HG03139 (cell line): Measurements from ENCODE around the gene VTI1A.
"Not testable (repeated sequence)": the region's sequence is repeated elsewhere in the genome, so short reads cannot be mapped to it uniquely, and the experiment has no call there.

Experiments
- ATAC-seq: cut with Tn5 transposase; IDR thresholded peaks from one replicate; pipeline ENCODE4 v1.9.1; 2021; ENCODE audit not compliant: unreplicated experiment

Gene VTI1A

DNA sequence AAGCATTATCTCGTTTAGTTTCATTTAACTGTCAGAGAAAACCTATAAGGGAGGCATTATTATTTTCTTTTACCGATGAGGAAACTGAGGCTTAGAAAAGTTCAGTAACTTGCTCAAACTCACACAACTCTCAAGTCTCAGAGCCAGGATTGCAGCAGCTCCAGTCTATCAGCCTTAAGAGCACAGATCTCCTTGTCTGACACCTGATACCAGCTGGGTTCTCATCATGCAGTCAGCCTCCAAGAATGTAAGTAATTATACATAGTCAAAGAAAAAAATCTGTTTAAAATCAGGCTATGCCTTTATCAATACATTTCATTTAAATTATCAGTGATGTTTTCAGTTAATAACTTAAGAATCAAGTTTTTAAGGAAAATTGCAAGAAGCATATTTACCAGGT, 266.4 kb downstream of the VTI1A start:
- no peak for ATAC-seq

DNA sequence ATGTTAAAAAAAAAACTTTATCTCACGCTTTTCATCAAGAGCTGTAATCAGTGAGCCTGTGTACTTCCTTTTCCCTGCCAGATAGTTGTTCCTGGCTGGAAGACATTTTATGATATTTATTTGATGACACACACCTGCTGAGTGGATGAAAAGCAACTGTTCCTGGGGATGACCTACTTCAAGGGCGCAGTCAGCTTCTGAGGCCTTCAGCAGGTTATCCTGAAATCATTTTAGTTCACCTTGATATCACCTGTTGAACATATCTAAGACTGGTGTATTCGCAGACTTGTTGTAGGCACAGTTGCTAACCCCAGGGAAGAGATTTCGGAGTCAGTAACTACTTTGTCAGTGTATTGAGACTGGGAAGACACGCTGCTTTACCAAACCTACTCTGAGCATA, 268.6 kb downstream of the VTI1A start:
- no peak for ATAC-seq

DNA sequence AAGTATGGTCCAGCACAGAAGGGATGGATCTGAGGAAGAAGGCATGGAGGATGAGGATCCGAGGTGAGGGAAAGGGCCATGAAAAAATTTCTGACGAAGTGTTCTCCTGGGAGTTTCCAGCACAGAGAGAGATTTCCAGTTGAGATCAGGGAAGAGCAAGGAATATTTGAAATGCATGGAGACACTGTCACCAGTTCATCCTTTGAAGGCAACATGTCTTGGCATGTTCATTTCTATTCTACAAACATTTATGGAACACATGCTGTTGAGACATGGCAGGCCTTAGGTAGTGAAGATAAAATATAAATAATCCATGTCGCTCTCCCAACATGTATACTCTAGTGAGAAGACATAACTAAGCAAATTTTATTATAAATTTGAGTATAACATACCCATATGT, 269.1 kb downstream of the VTI1A start:
- no peak for ATAC-seq

DNA sequence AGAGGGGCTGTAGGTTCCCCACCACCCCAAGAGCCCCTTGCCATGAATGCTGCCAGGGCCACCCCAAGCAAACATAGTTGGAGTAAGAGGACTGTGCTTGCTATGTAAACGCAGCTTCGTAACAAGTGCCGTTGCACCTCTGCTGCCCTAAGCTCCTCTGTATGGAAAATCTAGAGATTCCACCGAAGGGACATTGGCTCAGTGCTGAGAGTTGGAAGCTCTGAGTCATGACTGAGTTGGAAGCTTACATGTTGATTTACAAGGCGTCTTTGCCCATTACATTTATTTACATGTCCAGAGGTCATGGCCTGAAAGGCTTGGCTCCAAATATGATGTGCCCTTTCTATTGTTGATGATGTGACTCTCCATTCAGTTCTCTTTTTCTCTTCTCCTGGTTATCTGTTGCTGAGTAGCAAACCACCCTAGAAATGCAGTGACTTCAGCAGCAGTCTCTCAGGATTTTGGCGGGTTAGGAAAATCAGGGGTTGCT, 270.0 kb downstream of the VTI1A start:
- no peak for ATAC-seq

DNA sequence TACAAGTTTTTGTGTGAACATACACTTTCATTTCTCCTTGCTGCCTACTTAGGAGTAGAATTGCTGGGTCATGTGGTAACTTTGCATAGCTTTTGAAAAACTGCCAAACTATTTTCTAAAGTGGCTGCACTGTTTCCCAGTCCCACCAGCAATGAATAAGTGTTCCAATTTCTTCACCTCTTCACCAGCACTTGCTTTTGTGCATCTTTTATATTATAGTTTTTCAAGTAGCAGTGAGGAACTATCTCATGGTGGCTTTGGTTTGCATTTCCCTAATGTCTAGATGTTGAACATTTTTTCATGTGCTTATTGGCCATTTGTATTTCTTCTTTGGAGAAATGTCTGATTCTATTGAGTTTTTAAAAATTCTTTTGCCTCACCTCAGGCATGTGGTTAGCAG, 273.2 kb downstream of the VTI1A start:
- no peak for ATAC-seq

DNA sequence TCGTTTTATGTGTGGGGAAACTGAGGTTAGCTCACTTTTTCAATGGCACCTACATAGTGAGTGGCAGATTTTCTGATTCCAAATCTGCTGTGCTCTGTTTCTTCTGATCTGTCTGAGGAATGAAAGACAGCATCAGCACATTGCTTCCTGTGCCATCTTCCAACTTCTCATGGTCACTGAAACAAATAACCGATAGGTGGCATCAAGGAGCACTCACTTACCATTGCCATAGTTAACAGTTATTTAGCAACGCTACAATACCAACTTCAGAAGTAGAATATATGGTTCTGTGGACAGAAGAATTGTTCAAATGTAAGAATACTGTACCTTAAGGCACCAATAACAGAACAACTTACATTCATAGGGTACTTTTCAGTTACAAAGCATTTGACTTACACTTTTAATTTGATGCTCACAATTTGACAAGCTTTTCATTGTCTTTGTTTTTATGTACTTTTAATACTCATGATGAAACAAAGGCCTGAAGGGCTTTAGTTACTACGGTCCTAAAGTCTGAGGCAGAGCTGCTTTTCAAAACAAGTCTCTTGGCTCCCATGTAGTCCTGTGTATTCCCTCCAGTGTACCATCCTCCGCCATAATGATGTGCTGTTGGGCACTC, 274.2 kb downstream of the VTI1A start:
- no peak for ATAC-seq

DNA sequence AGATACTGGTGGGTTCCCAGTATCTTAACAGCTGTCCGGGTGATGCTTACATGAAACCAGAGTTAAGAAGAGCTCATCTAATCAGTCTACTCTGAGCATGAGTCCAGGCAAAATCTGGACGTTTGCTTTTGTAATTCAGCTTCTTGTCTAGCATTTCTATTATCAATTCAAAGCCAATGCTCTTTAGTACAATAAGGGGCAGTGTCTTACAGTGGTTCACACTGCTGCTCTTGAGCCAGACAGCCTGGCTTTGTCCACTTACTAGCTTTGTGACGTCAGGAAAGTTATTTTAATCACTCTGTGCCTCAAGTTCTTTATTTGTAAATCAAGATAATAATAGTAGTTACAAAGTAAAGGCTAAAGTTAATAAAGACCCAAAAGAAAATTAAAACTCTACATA, 275.7 kb downstream of the VTI1A start:
- no peak for ATAC-seq

DNA sequence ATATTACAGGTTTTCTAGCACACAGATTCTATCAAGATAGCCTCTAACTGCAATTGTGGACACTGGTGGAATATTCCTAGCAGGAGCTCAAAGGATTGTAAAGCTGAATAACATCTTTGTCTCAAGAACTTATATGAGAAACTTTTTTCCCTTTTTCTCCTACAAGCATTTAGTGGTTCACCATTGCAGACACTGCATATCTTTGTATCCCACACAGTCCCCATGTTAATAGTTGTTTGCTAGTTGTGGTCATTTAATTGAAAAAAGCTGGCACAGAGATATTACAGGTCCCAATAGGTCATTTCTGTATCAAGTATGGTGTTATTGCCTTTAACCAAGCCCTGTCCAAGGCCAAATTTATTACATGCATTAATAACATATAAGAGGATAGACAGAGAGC, 276.9 kb downstream of the VTI1A start:
- ATAC-seq: no peak

DNA sequence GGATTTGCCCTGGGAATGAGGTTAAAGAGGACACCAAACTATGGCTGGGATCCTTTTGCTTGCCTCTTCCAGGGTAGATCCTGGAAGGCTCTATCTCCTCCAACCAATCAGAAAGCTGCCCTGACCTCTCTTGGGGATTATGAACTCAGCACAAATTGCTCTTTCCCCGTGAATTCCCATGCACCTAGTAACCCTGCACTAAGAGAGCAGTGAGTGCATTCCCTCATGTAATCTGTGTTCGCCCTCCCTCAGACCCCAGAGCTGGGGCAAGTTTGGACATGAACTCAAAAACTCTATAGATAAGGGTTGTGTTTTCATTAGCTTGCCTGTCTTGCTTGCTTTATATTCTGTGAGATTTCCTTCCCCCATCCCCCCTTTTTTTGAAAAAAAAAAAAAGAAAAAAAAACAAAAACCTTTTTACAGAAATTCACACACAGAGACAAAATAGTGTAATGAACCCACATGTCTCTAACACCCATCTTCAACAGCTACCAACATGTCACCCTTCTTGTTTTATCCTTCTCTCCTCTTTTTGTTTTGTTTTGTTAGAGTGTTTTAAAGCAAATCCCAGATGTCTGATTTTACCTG, 277.5 kb downstream of the VTI1A start:
- ATAC-seq: no peak

DNA sequence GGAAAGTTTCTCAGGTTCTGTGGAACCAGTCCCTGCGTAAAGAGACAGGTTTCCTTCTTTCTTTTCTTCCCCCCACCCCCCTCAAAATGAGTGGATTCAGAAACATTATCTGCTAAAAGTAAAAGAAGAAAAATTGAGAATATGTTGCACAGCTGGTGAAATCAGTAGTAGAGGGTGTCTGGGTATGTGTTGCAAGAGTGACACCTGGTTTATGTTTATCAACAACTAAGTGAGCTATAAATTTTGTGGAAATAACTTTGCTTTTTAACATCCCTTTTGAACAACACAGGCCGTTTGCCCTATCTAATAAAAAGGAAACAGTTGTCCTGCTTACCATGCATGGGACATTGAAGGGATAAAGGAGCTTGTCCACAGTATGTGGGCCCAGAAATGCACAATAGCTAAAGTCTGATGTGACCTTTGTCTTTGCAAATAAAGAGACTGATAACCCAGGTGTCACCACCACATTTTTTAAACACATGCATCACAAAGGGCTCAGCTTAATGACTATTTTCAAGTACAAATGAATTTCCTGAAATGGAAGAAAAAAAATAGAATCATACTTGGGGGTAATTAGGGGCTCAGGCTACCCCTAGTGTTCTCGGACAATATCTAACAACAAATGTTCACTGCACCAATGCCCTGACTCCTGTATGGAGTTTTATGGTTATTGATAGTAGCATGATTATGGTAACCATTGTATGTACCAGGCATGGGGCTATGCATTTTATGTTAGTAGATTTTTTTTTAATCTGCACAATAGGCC, 281.3 kb downstream of the VTI1A start:
- ATAC-seq: no peak

DNA sequence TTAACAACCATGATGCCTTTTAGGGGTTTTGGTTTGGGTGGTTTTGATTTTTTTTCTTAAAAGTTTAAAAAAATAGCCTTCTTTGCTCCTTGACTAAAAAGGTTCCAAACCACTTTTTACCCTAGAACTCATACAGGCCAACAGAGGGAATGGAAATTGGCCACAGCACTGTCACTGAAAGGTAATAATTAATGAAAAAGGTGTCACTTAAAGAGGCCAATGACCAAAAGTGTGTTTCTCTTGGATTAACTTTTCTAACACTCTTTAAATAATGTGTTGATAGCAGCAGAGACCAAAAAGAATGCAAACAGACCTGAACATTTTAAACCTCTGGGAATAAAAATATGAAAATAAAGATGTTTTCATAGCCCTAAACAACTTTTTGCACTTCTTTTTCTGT, 282.0 kb downstream of the VTI1A start:
- ATAC-seq: no peak

DNA sequence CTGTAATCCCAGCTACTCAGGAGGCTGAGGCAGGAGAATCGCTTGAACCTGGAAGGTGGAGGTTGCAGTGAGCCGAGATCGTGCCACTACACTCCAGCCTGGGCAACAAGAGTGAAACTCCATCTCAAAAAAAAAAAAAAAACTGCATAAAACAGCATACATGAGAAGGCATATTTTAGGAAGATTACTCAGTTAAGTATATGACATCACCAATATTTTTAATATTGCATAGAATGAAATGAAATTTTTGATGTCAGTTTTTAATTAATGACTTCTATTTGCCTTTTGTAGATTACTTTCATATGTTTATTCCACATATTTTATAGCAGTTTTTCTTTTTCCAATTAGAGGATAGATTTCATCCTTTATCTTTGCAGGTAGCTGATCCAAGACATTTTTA, 284.4 kb downstream of the VTI1A start:
- not testable (repeated sequence) for ATAC-seq

DNA sequence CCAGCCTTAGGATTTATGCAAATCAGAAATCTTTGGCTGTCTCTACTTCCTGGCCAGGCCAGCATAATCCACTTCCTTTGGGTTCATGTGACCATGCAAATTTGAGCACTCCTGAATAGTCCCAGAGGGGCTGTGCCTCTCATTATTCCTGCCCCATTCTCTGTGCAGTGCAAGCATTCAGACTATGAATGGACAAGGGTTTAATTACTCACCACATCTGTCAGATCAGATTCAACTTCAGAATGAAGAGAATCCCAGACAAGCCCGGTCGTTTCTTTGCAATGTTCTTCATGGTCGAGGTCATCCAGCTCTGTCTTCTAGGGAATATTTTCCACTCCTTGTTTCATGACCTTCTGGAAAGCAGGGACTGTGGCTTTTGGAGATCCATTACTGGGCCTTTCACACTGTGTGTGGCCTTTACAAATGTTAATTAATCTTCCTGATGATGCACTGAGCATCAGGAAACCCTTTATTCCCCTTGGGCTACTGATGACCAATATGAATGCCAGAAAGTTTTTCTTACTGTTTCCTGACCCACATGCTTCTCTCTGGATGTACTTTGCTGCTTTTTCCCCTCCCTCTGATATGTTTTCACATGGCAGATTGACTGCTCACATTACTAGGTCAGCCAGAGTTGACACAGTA, 285.4 kb downstream of the VTI1A start:
- peak; percentile 52 for ATAC-seq

DNA sequence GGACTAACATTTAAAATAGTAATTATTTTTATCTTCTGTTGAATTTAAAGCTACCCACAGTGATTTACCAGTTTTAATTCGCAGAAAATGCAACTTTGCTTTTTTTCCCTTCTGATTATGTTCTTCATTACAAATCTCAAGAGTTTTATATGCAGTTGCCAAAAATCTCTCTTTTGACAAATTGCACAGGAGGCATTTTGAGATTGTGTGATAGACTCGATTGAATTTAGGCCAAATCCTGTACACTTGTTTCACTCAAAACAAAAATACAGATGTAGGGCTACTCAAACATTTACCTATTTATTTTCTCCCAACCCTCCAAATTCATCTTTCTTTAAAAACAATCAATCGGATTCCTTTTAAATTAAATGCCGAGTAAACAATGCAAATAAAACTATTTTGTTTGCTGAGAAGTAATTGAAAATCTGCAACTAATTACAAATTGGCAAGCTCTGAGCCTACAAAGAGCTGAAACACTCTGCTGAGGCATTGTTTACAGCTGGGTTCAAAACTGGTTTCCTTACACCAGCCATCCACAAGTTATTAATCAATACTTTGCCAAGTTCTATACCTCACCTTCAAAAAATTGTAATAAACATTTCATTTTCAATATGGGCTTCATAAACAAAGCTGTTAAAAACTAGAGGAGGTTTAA, 288.2 kb downstream of the VTI1A start:
- ATAC-seq: no peak

DNA sequence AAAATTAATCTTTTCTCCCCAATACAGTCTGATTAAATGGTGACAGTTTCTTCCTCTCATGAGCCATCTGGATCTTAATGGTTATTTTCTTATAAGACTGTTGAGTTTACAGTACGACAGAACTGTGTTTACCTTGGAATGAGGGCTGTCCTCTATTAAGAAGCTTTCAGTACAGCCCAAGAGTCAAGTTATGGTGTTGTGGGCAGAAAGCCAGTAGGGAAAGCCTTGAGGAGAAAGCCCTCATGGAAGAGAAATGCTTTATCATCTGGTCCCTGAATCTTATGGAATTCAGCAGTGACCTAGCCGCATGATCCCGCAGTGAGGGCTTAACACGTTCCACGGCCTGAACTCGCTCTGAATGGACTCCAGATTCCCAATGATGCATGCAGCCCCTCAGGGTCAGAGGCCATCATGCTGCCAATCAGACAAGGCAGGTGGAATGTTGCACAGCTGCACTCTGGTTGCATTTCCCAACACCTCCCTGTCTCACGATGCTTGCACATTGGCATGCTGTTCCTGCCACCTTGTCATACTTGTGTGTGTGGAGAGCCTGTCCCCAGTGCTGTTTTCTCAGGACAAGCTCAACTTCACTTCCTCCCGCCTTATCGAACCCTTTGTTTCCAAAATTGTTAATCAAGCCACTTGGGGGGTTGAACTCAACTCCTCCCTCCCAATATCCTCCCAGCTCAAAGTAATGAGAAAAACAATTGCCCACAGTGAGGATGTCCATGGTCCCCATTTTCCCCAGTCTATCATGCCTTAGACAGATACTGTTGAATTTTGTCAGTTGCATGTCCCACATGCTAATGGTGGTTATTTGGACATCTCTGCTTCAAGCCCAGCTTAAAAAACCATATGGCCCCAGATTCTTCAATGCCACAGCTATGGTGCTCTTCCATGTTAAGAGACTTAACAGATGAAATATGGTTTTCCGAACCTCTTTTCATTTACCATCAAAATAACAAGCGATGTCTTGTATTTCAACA, 291.9 kb downstream of the VTI1A start:
- no peak for ATAC-seq

DNA sequence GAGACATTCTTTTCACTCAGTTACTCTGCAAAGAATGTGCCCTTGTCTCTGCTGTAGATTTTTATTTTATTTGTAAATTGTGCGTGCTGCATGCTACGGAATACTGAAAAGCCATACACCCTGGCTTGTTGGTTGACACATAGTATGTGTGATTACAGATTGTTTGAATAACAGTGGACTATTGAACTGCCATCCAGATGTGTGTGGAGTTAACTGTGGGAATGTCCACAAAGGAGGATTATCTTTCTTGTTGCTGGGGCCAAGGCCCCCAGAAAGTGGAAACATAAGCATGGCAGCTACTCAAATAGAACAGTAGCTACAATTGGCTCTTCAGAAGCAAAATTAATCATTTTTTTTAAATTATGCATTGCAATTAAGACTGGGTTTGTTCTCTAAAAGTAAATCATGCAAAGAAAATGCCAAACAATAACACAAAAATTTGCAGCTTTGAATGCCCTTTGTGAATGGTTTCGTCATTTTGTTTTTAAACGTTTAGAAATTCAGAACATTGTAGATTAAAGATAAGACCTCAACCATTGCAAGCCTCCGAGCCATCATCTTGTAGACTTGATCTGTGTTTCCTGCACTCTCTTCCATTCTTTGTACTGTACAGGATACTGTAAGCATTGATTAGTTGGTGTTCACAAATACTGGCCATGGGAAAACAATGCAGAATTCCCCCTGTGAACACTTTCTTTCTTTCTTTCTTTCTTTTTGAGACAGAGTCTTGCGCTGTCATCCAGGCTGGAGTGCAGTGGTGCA, 292.8 kb downstream of the VTI1A start:
- no peak for ATAC-seq

DNA sequence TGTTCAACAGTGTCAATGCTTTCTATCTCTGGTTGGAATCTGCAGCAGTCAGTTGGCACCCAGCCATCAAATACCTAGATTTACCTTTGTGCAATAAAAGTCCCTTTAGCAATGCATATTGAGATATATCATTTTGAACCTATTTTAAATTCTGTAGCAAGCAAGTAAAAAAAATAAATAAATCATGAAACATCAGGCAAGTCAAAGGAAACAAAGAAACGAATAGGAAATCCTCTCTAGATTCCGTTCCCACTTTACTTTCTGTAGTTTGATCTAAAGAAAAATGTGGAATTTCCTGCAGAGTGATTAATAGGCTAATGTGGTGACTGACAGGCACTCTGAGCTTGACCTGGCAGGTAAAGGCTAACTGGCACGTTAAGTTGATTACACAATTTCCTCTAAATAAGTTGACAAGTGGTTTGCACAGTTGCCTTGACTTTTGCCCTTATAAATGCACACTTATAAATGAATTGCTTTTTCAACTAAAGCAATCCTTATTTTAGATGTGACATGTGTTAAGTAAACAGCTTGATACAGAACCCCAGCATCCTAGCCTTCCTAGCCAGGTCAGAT, 294.9 kb downstream of the VTI1A start:
- no peak for ATAC-seq

DNA sequence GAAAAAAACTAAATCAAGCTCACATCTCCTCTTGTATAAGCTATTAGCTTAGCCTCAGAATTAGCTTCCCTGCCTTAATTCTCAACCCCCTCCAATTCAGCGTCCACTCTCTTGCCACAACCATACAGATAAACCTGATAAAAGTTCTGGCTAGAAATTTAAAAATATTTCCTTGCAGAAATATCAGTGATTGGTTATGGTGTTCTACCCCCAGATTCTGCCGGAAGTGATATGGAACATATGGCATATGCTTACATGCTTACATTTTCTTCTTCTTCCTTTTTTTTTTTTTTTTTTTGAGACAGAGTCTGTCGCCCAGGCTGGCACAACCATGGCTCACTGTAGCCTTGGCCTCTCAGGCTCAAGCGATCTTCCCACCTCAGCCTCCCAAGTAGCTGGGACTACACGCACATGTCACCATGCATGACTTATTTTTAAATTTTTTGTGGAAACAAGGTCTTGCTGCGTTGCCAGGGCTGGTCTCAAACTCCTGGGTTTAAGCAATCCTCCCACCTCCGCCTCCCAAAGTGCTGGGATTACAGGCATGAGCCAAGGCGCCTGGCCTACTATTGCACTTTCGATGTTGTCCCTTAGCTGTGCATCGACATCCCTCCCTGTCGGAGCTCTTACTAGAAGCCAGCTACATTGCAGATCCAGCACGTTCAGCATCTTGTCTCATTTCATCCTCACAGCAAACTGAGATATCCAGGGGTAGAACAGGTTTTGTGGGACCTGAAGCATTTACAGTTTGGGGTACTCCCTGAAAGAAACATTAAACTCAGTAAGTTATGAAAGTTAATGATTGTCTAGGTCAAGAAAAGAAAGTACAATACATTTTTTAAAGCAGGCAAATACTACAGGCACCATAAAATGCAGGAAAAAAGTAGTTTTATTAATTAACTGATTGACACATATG, 297.4 kb downstream of the VTI1A start:
- ATAC-seq: no peak
